Neuronal stem cell (in vitro differentiated cells): ENCODE data around the gene SMOC2.

Experiments
- DNase-seq: peaks from one replicate; pipeline ENCODE4 v3.0.0-alpha.2; 2013; ENCODE audit warnings: low spot score
- H2AFZ ChIP-seq: one replicate; pipeline ENCODE4 v1.6.1; 2013; ENCODE audit warnings: mild to moderate bottlenecking, low read length, inconsistent platforms
- H2AK5ac ChIP-seq: 2 replicates; pipeline ENCODE4 v1.6.1; 2013; ENCODE audit warnings: low read depth, mild to moderate bottlenecking, inconsistent platforms, low read length, moderate library complexity, mixed read lengths
- H2BK120ac ChIP-seq: 2 replicates; pipeline ENCODE4 v1.6.1; 2013; ENCODE audit warnings: low read depth, mild to moderate bottlenecking, inconsistent platforms, low read length, moderate library complexity, mixed read lengths
- H2BK12ac ChIP-seq: one replicate; pipeline ENCODE4 v1.6.1; 2013; ENCODE audit warnings: low read length, inconsistent platforms
- H2BK15ac ChIP-seq: 2 replicates; pipeline ENCODE4 v1.6.1; 2013; ENCODE audit warnings: mild to moderate bottlenecking, low read length, inconsistent platforms, mixed read lengths
- H2BK5ac ChIP-seq: one replicate; pipeline ENCODE4 v1.6.1; 2013; ENCODE audit warnings: inconsistent platforms, mild to moderate bottlenecking, low read length, moderate library complexity
- H3K14ac ChIP-seq: one replicate; pipeline ENCODE4 v1.6.1; 2013; ENCODE audit warnings: low read length, inconsistent platforms
- H3K18ac ChIP-seq: 2 replicates; pipeline ENCODE4 v1.6.1; 2013; ENCODE audit warnings: low read length, inconsistent platforms
- H3K23ac ChIP-seq: 2 replicates; pipeline ENCODE4 v1.6.1; 2013; ENCODE audit warnings: low read depth, mild to moderate bottlenecking, mixed read lengths, low read length, inconsistent platforms; ENCODE audit not compliant: poor library complexity
- H3K27ac ChIP-seq: replicated peaks from 3 replicates; pipeline ENCODE4 v1.5.1; 2013; ENCODE audit warnings: low read length, inconsistent platforms
- H3K27me3 ChIP-seq, 3 experiments: 2 replicates each; pipeline ENCODE4 v1.6.1; 2013; ENCODE audit warnings: low read length in 3 of 3, mild to moderate bottlenecking in 2 of 3, inconsistent platforms in 1 of 3, low read depth in 1 of 3, mixed read lengths in 1 of 3, moderate library complexity in 1 of 3; ENCODE audit not compliant: control insufficient read depth in 3 of 3, insufficient read depth in 3 of 3
- H3K36me3 ChIP-seq, 2 donors: replicated peaks in 1 of 2; 2 replicates each; pipeline ENCODE4 v1.6.1; 2013; ENCODE audit warnings: low read length in 2 of 2; ENCODE audit not compliant: control insufficient read depth in 2 of 2, insufficient read depth in 2 of 2
- H3K4ac ChIP-seq: 2 replicates; pipeline ENCODE4 v1.6.1; 2013; ENCODE audit warnings: inconsistent platforms, mild to moderate bottlenecking, low read length, moderate library complexity
- H3K4me1 ChIP-seq, 2 donors: 1 replicate in 1 of 2; 2 replicates in 1 of 2; pipeline ENCODE4 v1.6.1; 2013; ENCODE audit warnings: low read length in 2 of 2, low read depth in 1 of 2; ENCODE audit not compliant: control insufficient read depth in 2 of 2, insufficient read depth in 1 of 2
- H3K4me2 ChIP-seq: one replicate; pipeline ENCODE4 v1.6.1; 2013; ENCODE audit warnings: mild to moderate bottlenecking, low read length, inconsistent platforms; ENCODE audit not compliant: insufficient read depth, poor library complexity, severe bottlenecking
- H3K4me3 ChIP-seq, 2 donors: 2 replicates each; pipeline ENCODE4 v1.5.1; 2013; ENCODE audit warnings: low read length in 2 of 2, mild to moderate bottlenecking in 2 of 2, inconsistent platforms in 1 of 2, moderate library complexity in 1 of 2
- H3K79me1 ChIP-seq: one replicate; pipeline ENCODE4 v1.6.1; 2013; ENCODE audit warnings: low read depth, mild to moderate bottlenecking, inconsistent platforms, low read length, moderate library complexity
- H3K9ac ChIP-seq: one replicate; pipeline ENCODE4 v1.6.1; 2013; ENCODE audit warnings: mild to moderate bottlenecking, low read depth, low read length, inconsistent platforms; ENCODE audit not compliant: poor library complexity
- H3K9me3 ChIP-seq, 2 donors: replicated peaks in 1 of 2; 2 replicates each; pipeline versions ENCODE3 to v1.6.1; 2013; ENCODE audit warnings: low read length in 2 of 2, mild to moderate bottlenecking in 2 of 2, inconsistent platforms in 1 of 2, low read depth in 1 of 2, mixed read lengths in 1 of 2, moderate library complexity in 1 of 2; ENCODE audit not compliant: control insufficient read depth in 2 of 2, insufficient read depth in 1 of 2
- H4K8ac ChIP-seq: one replicate; pipeline ENCODE4 v1.6.1; 2013; ENCODE audit warnings: low read depth, mild to moderate bottlenecking, inconsistent platforms, low read length, moderate library complexity
- H4K91ac ChIP-seq: one replicate; pipeline ENCODE4 v1.6.1; 2013; ENCODE audit warnings: low read length, low read depth, mild to moderate bottlenecking, inconsistent platforms; ENCODE audit not compliant: poor library complexity
- WGBS, 2 donors: extraction: QIAGEN DNeasy Blood & Tissue Kit; methylation state at CpG; one replicate each; pipeline ENCODE4 v1.1.7; 2013; ENCODE audit warnings: missing lambda C conversion rate in 2 of 2, mixed read lengths in 1 of 2; ENCODE audit not compliant: insufficient read length in 2 of 2, insufficient replicate concordance in 1 of 2; ENCODE audit errors: extremely low coverage in 2 of 2; 5-methylcytosine and 5-hydroxymethylcytosine counted together

The SMOC2 gene

GRCh38 chr6:168506460-168506859 is 65.5 kb downstream of the SMOC2 start:
- no peaks in the 10 kb centered on the region for H3K9me3 ChIP-seq
- H3K4me2 ChIP-seq = no peak overlapping the region
- no peaks in the 10 kb centered on the region for H3K27me3 ChIP-seq
- no peak overlapping the region for H2AK5ac ChIP-seq
- no peak overlapping the region for H4K91ac ChIP-seq
- H2BK120ac ChIP-seq = no peak overlapping the region
- no peak overlapping the region for H2BK5ac ChIP-seq
- H3K14ac ChIP-seq = no peak overlapping the region
- H3K27ac ChIP-seq = no peak overlapping the region
- H3K9ac ChIP-seq = no peak overlapping the region
- H4K8ac ChIP-seq = no peak overlapping the region
- no peak overlapping the region for H3K4ac ChIP-seq
- H3K36me3 ChIP-seq = no peaks in the 10 kb centered on the region
- no peak overlapping the region for H3K4me3 ChIP-seq
- no peaks in the 10 kb centered on the region for H3K79me1 ChIP-seq
- H3K23ac ChIP-seq = no peak overlapping the region
- no peaks in the 10 kb centered on the region for H3K4me1 ChIP-seq
- no peak overlapping the region for H3K18ac ChIP-seq
- no peak overlapping the region for H2BK12ac ChIP-seq
- WGBS, 2 donors = no CpG with 5 or more reads among the region's 5 CpGs
- no peak for DNase-seq
- no peak overlapping the region for H2BK15ac ChIP-seq
- no peak overlapping the region for H2AFZ ChIP-seq

- no CpG with 5 or more reads among the region's 12 CpGs for whole genome bisulfite sequencing, 2 donors
- DNase-seq = no peak
Observed at GRCh38 chr6:168507297-168507696, 66.3 kb downstream of the SMOC2 start.

DNA sequence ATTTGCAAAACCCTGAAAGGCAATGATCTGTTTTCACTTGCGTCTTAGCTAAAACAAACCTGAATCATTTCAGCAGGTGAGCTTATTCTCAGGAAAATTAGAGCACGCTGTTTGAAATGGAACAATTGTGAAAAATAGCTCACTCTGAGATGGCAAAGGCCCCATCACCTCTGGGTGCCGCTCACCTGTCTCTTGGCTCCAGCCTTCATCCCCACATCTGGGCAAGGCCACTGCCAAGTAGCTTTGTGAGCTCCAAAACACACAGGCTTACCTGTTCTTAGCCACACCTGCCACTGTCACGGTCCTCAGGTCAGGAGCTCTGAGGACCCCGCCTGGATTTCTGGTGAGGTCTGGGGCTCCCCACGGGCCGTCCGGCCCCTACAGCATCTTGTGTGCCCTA is 66.7 kb downstream of the SMOC2 start:
- H3K79me1 ChIP-seq = no peaks in the 10 kb centered on the region
- no peak overlapping the region for H3K23ac ChIP-seq
- H3K4me3 ChIP-seq = no peak overlapping the region
- WGBS, 2 donors = no CpG with 5 or more reads among the region's 8 CpGs
- H3K36me3 ChIP-seq = no peaks in the 10 kb centered on the region
- no peaks in the 10 kb centered on the region for H3K27me3 ChIP-seq
- H3K14ac ChIP-seq = no peak overlapping the region
- no peak overlapping the region for H2BK120ac ChIP-seq
- H3K4ac ChIP-seq = no peak overlapping the region
- no peak overlapping the region for H2BK12ac ChIP-seq
- no peak overlapping the region for H3K9ac ChIP-seq
- no peaks in the 10 kb centered on the region for H3K4me1 ChIP-seq
- no peak overlapping the region for H3K27ac ChIP-seq
- H3K4me2 ChIP-seq = no peak overlapping the region
- no peak overlapping the region for H2BK5ac ChIP-seq
- no peaks in the 10 kb centered on the region for H3K9me3 ChIP-seq
- H2AFZ ChIP-seq = no peak overlapping the region
- no peak for DNase-seq
- no peak overlapping the region for H4K8ac ChIP-seq
- no peak overlapping the region for H2BK15ac ChIP-seq
- H3K18ac ChIP-seq = no peak overlapping the region
- H4K91ac ChIP-seq = no peak overlapping the region
- H2AK5ac ChIP-seq = no peak overlapping the region

More at GRCh38 chr6:168507297-168507696, 66.3 kb downstream of the SMOC2 start:
- no peak overlapping the region for H3K14ac ChIP-seq
- no peak overlapping the region for H3K9ac ChIP-seq
- no peak overlapping the region for H2BK15ac ChIP-seq
- H2BK120ac ChIP-seq = no peak overlapping the region
- H3K23ac ChIP-seq = no peak overlapping the region
- no peaks in the 10 kb centered on the region for H3K4me1 ChIP-seq
- no peaks in the 10 kb centered on the region for H3K36me3 ChIP-seq
- H2BK5ac ChIP-seq = no peak overlapping the region
- no peak overlapping the region for H2AK5ac ChIP-seq
- H4K8ac ChIP-seq = no peak overlapping the region
- no peak overlapping the region for H3K4me2 ChIP-seq
- H3K27me3 ChIP-seq = no peaks in the 10 kb centered on the region
- H2BK12ac ChIP-seq = no peak overlapping the region
- no peak overlapping the region for H3K4ac ChIP-seq
- H3K4me3 ChIP-seq = no peak overlapping the region
- H3K79me1 ChIP-seq = no peaks in the 10 kb centered on the region
- H3K27ac ChIP-seq = no peak overlapping the region
- H3K18ac ChIP-seq = no peak overlapping the region
- H4K91ac ChIP-seq = no peak overlapping the region
- no peak overlapping the region for H2AFZ ChIP-seq
- no peaks in the 10 kb centered on the region for H3K9me3 ChIP-seq

GRCh38 chr6:168508903-168509302 is 67.9 kb downstream of the SMOC2 start:
- no peak overlapping the region for H2BK15ac ChIP-seq
- no CpG with 5 or more reads among the region's 12 CpGs for WGBS, 2 donors
- no peak overlapping the region for H3K27ac ChIP-seq
- H3K14ac ChIP-seq = no peak overlapping the region
- no peak overlapping the region for H4K91ac ChIP-seq
- H3K9me3 ChIP-seq = no peaks in the 10 kb centered on the region
- H2AK5ac ChIP-seq = no peak overlapping the region
- no peak overlapping the region for H2BK12ac ChIP-seq
- no peak overlapping the region for H4K8ac ChIP-seq
- no peak overlapping the region for H3K9ac ChIP-seq
- no peak overlapping the region for H2BK120ac ChIP-seq
- no peak overlapping the region for H3K23ac ChIP-seq
- H3K18ac ChIP-seq = no peak overlapping the region
- no peaks in the 10 kb centered on the region for H3K4me1 ChIP-seq
- no peaks in the 10 kb centered on the region for H3K36me3 ChIP-seq
- H3K27me3 ChIP-seq = no peaks in the 10 kb centered on the region
- no peak overlapping the region for H2AFZ ChIP-seq
- no peak overlapping the region for H3K4me3 ChIP-seq
- H3K79me1 ChIP-seq = no peaks in the 10 kb centered on the region
- no peak overlapping the region for H3K4me2 ChIP-seq
- no peak overlapping the region for H3K4ac ChIP-seq
- H2BK5ac ChIP-seq = no peak overlapping the region
- no peak for DNase-seq
